GM19239 (cell line): Measurements from ENCODE around the gene IDUA.

ENCODE experiments used
- DNase-seq: peaks from one replicate; pipeline ENCODE4 v3.0.0; 2011; ENCODE audit warnings: low spot score; ENCODE audit not compliant: insufficient read length
- FAIRE-seq: peaks from 2 replicates; lab custom pipeline; 2011; peaks lifted over from hg19 to GRCh38; lab: Jason Lieb, UNC

Gene IDUA

DNA sequence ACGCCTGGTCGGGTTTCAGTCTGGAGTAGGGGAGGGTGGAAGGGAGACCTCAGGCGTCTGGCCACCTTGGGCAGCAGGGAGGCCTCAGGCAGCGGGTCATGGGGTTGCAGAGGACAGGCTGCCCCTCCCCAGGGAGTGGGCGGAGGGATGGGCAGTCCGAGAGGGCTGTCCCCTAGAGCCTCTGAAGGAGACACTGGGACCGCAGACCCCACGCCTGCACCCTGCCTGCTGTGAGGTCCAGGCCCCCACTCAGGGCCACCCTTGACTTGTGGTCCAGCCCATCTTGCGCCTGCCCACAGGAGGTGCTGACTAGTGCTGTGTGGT, 41.0 kb downstream of the IDUA start:
- FAIRE-seq: no peak
- no peak for DNase-seq

DNA sequence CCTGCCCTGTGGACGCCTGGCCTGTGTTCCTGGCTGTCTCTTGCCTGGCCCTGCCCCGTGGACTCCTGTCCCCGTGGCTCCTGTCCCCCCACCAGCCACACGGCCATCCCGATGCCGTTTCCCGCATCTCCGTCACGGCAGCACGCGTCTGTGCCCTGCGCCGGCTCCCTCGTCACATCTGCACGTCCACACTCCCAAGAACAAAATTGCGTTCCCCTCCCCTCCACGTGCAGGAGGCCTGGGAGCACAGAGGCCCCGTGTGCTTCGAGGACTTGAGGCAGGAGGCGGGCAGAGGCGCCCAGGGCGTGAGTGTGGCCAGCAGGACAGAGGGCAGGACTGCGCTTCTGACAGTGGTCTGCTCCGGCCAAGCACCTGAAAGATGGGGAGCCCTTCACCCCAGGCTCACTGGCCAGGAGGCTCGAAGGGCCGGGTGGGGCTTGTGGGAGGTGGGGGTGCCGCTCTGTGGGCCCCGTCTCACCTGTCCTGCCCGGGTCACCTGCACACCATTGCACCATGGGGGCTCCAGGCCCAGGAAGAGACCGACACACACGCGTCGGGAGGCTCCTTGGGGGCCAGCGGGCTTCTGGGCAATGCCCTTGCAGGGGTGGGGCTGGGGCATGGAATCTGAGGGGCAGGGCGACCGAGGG, 41.9 kb downstream of the IDUA start:
- no peak for FAIRE-seq
- no peak for DNase-seq

DNA sequence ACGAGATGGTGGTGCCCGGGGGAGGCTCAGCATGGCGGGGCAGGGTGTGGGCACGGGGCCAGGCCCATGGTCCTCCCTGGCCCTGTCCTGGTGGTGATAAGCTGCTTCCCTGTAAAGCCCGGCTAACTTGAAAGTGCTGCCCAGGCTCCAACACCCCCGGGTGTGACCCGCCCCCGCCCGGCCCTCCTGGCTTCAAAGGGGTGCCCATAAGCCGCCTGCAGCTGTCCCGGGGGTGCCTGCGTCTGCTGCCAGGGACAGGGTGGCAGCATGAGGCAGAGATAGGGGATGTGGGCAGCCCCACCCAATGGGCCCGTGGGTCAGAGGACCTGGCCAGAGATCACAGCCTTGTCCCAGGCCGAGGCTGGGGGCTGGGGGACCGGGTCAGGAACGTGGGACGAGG, 42.7 kb downstream of the IDUA start:
- DNase-seq (no peak), FAIRE-seq (no peak)

DNA sequence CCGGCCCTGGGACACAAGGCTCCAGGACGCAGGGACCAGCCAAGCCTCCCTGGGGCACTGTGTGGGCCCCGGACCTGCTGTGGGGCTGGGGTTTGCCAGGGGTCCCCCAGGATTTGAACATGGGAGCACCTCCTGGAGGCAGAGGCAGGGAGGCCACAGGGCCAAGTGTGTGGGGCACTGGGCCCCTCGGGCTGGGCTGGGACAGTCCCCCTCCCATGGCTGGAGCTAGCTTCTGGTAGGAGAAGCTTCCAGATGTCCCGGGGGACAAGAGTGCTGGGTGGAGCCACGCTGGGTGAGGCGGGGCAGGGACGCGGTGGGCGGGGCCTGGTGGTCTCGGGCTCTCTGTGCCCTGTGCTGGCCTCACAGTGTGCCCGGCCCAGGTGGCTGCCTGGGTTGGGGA, 43.2 kb downstream of the IDUA start:
- DNase-seq: no peak

DNA sequence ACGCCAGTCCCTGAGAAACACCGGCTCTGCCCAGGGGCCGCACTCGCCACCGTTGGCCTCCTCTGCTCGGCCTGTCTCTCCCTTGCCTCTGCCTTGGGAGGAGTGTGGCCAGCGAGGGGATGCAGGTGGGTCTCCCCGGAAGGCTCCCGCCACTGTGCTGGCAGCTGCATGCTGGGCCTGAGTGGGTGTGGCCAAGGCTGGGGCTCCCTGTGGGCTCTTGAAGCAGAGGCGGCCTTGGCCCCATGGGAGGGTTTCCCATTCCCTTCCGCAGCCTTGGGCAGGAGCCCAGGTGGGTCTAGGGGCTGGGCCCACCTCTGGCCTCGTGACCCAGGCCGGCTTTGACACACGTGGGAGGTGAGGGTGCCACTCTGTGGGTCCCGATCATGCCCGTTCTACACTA, 43.7 kb downstream of the IDUA start:
- FAIRE-seq (no peak), DNase-seq (no peak)

More for the DNA sequence above, 43.2 kb downstream of the IDUA start:
- no peak for FAIRE-seq

DNA sequence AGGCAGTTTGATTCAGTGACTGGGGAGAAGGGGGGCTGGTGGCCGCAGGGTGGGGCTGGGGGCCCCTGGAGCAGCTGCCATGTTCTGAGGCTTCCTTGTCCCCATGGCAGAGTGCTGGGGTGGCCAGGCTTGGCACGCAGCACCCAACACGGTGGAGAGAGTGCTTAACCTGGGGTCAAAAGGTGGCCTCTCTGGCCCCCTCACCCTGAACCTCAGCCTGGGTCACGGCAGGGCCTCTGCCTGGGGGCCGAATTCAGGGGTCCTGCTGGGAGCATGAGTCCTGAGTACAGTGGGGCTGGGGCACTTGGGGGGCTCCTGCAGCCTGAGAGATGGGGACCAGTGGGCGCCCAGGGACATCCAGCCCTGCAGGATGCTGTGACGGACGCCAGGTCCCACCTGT, 44.5 kb downstream of the IDUA start:
- DNase-seq (no peak), FAIRE-seq (no peak)

DNA sequence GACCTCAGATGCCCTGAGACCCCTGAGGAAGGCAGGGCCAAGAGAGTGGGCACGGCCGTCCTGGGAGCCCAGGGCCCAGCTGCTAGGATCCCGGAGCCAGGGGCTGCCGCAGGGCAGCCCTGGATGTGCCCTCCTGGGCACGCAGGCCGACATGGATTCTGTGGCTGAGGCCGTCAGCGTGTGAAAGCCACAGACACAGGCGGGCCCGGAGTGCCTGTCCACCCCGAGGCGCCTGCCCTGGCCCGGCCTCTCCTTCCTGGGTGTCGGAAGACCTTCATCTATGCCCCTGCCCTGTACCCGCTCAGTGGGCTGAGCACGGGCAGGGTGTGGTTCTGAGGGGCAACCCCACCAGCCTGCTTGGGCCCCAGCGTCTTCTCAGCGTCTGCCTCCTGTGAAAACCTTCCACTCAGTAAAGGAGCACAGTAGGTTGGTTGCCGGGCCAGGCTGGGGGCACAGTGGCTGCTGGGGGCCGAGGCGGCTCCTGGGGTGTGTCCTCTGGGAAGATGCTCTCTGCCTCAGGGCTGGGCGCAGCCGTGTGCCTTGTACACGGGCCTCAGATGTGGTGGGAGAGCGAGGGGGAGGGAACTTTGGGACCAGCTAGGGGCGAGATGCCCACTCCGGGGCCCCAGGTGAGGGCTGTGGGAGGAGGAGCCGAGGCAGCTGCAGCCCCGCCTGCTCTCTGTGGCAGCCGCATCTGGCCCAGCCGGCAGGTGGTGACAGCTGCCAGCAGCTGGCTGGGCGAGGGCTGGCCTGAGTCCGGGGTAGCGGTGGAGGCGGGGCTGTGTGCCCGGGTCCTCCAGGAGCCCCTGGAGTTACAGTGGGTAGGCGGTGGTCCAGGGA, 45.3 kb downstream of the IDUA start:
- DNase-seq: no peak
- no peak for FAIRE-seq

DNA sequence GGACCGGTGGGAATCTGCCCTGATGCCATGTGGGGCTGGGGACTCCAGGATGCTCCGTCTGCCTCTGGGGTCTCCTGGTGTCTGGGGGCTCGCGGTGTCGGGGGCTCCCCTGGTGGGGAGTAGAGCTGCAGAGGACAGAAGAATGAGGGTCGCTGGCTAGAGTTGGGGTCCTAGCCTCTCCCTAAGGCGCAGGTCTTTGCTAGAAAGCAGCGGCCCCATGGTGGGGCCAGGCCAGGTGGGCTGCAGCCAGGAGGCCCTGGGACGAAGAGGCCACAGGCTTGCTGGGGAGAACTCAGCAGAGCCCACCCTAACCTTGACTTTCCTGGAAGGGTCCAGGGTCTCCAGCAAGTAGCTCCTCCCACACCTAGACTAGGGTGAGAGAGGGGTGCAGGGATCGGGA, 46.0 kb downstream of the IDUA start:
- DNase-seq (no peak), FAIRE-seq (no peak)

DNA sequence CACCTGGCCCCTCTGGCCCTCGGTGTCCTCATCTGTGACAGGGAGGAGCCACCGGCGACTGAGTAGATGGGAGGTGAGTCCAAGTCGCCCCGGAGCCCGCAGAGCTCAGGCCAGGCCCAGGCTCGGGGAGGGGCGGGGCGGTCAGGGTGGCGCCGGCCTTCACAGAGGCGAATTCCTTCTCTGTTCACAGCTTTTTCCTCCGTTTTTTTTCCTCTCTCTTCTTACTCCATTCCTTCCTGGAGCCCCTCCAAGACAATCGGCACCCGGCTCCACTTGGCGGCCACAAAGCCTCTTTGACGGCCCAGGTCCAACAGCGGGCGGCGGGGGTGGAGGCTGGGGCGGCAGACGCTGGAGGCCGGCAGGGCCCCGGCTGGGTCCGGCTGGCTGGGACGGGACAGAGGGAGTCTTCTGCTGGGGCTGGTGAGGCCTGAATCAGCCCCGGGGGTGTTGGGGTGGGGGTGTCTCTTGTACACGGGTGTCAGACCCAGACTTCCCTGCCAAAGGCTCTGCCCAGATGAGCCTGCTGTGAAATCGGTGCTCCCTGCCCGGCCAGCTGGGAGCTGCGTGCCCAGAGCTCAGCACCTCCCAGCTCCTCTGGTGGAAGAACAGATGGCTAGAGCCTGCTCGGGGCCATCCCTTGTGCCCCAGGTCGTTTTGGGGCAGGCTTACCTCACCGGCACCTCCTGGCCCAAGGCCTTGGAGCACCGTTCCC, 47.2 kb downstream of the IDUA start:
- DNase-seq (no peak), FAIRE-seq (no peak)

DNA sequence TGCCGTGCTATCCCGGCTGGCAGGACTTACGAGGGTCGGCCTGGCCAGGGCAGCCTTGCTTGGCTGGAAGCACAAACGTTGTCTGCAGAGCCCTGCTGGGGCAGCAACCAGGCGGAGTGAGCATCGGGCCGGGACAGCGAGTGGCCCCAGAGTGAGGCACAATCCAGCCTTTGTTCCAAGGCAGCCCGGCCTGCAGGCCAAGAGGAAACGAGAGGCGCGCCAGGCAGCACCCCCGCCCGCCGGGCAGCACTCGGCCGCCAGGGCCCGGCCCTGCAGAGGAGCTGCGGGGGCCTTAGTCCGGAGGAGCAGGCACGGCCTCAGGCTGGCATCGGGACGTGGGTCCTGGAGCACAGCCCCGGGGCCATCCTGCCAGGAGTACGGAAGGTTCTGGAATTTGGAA, 48.7 kb downstream of the IDUA start:
- FAIRE-seq (no peak), DNase-seq (no peak)

DNA sequence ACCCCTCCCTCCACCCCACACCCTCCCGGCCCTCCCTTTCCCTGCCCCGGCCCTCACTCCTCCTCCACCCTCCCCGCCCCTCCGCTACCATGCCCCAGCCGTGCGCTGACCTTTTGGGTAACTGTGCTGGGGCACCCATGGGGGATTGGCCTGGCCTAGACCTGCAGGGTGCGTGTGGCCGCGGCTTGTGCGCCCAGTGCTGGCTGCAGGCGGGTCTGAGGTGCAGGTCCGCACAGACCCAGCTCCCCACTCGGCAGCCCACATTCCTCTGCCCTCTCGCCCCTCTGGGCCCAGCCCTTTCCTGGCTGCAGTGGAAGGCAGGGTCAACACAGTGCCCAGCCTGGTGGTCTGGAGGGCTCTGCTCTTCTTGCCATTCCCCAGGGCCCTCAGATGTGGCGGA, 49.3 kb downstream of the IDUA start:
- FAIRE-seq: no peak
- DNase-seq: no peak

DNA sequence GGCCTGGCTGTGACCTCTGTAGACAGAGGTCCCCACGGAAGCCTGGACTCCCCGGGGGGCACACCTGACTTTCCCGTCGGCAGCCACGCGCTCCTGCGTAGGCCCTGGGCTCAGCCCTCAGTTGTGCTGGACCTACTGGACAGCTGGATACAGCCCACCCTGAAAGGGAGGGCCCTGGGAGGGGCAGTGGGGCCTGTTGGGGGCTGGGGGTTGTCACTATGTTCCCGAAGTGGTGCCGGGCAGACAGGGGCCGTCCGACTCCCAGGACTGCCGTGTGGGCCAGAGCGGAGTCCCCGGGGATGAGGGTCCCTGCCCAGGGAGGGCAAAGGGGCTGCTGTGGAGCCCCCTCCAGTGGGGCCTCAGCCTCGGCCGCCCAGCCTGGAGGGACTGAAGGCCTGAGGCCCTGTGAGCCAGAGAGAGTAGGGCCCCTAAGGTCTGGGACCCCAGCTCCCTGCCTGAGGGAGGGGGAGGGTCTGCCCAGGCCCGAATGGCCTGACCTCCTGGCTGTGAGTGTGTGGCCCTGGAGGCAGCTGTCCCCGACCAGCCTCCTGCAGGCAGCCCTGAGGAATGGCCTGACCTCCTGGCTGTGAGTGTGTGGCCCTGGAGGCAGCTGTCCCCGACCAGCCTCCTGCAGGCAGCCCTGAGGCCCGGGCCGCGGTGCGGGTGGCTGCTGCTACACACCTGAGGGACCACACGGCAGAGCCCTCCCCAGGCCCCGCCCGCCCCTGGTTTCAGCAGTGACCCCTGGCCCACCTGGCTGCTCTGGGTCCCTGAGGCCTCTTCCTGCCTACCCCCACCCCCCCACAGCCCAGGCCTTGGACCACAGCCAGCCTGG, 50.3 kb downstream of the IDUA start:
- DNase-seq (no peak), FAIRE-seq (no peak)

DNA sequence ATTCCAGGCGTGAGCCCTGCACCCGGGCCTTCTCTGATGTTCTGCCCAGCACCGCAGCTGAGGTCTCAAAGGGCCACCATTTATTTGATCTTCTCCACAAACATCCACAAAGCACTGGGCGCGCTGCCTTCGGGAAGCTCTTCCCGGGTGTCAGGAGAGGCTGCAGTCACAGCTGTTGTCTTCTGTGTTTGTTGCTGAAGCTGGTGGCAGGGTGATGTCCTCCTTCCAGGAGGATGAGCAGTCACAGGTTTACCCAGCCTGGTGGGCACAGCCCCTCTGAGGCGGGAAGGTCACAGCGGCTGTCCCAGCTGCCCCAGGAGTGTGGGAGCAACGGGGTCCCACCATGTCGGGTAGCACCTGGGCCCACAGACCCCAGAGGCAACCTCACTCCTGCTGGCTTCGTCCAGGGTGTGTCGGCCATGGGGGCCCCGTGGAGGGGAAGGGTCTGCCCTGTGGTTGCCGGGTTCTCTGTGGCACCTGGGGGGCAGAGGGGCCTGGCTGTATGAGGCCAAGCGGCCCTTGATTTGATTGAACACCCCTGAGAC, 52.2 kb downstream of the IDUA start:
- DNase-seq (no peak), FAIRE-seq (no peak)

DNA sequence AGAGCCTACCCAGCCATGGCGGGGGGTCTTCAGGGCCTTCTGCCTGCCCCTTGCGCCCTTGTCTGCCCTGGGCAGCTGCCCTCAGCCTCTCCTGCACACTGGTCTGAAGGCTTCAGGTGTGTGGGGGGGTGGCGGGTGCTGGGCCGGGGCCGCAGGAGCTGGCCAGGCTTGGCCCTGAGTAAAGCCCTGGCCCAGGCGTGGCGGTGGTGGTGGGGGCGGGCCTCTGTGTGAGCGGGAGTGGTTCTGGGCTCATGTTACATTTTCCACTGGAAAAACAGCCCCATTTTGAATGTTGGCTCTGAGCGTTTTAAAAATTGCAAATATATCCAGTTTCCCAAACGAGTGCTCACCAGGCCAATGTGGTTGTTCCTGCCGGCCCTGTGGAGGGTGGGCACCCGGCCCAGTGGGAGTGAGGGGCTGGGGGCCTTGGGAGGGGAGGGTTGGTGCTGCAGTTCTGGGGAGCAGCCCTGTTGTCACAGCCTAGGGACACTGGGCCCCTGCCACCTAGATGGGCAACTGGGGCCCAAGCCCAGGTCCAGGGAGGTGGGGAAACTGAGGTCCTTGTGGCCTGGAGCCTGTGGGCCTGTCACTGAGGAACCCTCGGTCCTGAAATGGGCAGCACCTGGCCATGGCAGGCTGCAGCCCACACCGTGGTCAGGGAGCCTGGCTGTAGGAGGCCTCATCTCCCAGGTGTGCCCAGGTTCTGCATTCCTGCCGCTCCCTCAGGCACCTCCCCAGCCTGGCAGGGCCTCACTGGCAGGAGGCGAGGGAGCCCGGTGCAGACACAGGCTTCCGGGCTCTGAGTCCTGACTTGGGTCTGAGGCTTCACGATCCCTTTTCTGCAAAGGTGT, 52.9 kb downstream of the IDUA start:
- no peak for FAIRE-seq
- DNase-seq: no peak

DNA sequence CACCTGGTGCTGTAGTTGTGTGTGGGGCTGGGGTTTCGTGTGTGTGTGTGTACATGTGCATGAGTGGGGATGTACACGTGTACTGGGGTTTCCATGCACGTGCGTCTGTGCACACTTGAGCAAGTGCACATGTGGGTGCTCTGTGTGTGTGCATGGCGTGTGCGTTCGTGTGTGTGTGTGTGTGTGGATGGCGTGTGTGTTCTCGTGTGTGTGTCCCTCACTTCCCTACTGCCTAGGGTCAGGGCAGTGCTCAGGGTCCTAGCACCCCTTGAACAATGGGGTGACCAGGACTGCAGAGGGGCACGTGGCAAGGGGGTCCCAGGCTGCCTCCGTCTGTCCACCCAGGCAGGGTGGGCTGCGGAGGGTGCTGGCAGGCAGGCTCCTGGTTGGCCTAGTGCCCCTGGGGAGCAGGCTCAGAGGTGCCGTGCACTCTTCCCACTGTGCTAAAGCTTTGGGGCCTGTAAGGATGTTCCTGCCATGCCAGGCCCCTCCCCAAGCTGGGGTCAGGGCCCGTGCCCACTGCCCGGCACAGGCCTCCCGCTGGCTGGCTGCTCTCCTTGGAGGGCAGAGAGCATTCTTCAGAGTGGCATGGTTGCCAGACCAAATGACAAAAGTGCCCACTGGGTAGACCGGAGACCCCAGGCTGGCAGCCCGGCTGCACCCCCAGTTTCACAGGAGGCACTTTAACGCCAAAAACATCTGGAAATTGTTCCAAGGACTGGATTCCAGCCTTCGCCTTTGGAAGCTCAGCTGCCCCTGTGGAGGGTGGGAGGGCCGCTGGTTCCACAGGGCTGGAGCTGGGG, 53.7 kb downstream of the IDUA start:
- DNase-seq (no peak), FAIRE-seq (no peak)

DNA sequence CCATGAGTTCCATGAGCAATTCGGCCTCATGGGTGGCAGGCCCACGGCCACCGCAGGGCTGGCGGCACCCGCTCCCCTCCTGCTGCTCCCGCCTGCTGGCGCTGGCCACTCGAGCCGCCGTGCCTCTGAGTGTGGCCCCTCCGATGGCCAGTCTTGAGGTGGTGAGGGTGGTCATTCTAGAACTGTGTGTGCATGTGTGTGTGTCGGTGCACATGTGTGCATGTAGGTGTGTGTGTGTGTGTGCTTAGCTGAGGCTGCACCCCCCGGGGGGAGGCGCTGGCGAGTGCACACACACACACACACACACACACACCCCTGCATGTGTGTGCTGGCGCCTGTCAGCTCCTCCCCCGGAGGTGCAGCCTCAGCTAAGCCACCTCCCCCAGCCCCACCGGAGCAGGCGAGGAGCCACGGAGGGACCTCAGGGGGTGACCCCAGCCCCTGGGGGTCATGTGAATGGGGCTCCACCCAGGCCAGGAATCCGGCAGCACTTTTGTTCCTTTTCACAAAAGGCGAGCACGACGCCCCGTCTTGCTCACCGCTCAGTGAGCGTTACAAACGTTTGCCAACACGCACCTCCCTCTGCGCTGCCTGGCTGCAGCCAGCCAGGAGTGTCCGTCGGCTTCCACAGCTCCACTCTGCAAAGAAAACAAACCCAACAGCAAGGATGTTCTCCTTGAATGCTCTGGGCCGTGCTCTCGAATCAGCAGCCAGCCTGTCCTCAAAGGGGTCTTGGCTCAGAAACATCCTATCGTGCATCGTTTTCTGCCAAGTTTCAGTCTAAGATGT, 54.5 kb downstream of the IDUA start:
- DNase-seq: no peak
- no peak for FAIRE-seq

DNA sequence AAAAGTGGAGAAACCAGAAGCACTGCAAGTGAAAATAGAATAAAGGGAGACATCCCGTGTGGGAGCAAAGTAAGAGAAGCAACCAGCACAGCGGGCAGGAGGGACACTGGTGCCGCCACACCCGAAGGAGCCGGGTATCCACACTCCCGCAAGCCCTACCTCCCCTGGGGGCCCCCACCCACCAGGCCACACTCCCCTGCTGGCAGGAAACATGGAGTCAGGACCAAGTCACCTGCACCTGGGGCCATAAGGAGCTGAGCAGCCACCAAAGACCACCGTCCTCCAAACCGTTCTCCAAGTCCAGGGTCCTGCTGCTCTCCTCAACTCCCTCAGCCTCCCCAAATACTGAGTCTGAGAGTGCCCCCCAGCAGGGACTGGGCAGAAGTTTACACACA, 55.1 kb downstream of the IDUA start:
- FAIRE-seq (no peak), DNase-seq (no peak)
